Spleen (tissue), 11 donors: ENCODE measurements around the gene CACNB2. TPM values are rescaled to one million over a fixed set of nuclear protein-coding genes. Genes with fewer than 3 reads are reported as not detected.

Experiments used
- DNase-seq: peaks from one replicate; pipeline ENCODE4 v3.0.0-alpha.2; 2020
- H3K27ac ChIP-seq, 8 donors: fragments of 200-600 bp; sonication (generic) in 7 of 8; 1 replicate in 4 of 8; 2 replicates in 4 of 8; pipeline versions ENCODE4 v1.5.0 to v1.8.0; 2016 to 2021; ENCODE audit warnings: inconsistent platforms in 4 of 8, mild to moderate bottlenecking in 4 of 8, moderate library complexity in 1 of 8
- H3K27me3 ChIP-seq, 7 donors: fragments of 200-600 bp; sonication (generic) in 6 of 7; replicated peaks in 1 of 7; 1 replicate in 4 of 7; 2 replicates in 3 of 7; pipeline versions ENCODE4 v1.5.0 to v1.8.0; 2016 to 2021; ENCODE audit warnings: inconsistent platforms in 3 of 7, mild to moderate bottlenecking in 1 of 7
- H3K36me3 ChIP-seq, 6 donors: fragments of 200-600 bp; sonication (generic) in 5 of 6; 1 replicate in 4 of 6; 2 replicates in 2 of 6; pipeline versions ENCODE4 v1.5.0 to v1.8.0; 2016 to 2021; ENCODE audit warnings: inconsistent platforms in 2 of 6
- H3K4me1 ChIP-seq, 6 donors: fragments of 200-600 bp; sonication (generic) in 5 of 6; 1 replicate in 3 of 6; 2 replicates in 3 of 6; pipeline versions ENCODE4 v1.5.0 to v1.8.0; 2016 to 2021; ENCODE audit warnings: inconsistent platforms in 3 of 6
- H3K4me3 ChIP-seq, 8 donors: fragments of 200-600 bp; sonication (generic) in 7 of 8; 1 replicate in 4 of 8; 2 replicates in 4 of 8; pipeline versions ENCODE4 v1.5.0 to v1.8.0; 2016 to 2021; ENCODE audit warnings: inconsistent platforms in 4 of 8, mild to moderate bottlenecking in 4 of 8, moderate library complexity in 2 of 8
- H3K9me3 ChIP-seq, 8 donors: fragments of 200-600 bp; sonication (generic) in 7 of 8; 1 replicate in 4 of 8; 2 replicates in 4 of 8; pipeline versions ENCODE4 v1.5.0 to v1.8.0; 2016 to 2021; ENCODE audit warnings: inconsistent platforms in 4 of 8
- CTCF ChIP-seq, 11 experiments: fragments of 200-600 bp in 7 of 11; fragments of 450-650 bp in 4 of 11; sonication (generic) in 4 of 11; IDR thresholded peaks in 8 of 11; conservative IDR thresholded peaks in 3 of 11; 1 replicate in 7 of 11; 2 replicates in 4 of 11; pipeline versions ENCODE4 v1.4.0 to v1.8.0; 2016 to 2021; ENCODE audit warnings: antibody characterized with exemption in 11 of 11, inconsistent platforms in 4 of 11, mild to moderate bottlenecking in 1 of 11
- POLR2A ChIP-seq, 3 donors: fragments of 450-650 bp; IDR thresholded peaks; one replicate each; pipeline ENCODE4 v1.5.1; 2017; ENCODE audit warnings: antibody characterized with exemption in 3 of 3, mild to moderate bottlenecking in 1 of 3
- POLR2AphosphoS5 ChIP-seq, 3 donors: sonication (generic); formaldehyde crosslinking; IDR thresholded peaks; one replicate each; pipeline ENCODE4 v1.5.1; 2017; ENCODE audit warnings: antibody characterized with exemption in 3 of 3
- WGBS, 5 donors: extraction: QIAGEN DNeasy Blood & Tissue Kit in 3 of 5; methylation state at CpG; one replicate each; pipeline versions ENCODE4 v1.1.5 to v1.1.7; 2013 to 2018; 5-methylcytosine and 5-hydroxymethylcytosine counted together
- intact Hi-C: fragments of 100-400 bp; cut with DNase I; formaldehyde crosslinking; loops from one replicate; pipeline ENCODE4 v1.15.0; 2023; ENCODE audit warnings: low total_unique reads
- polyA plus RNA-seq, 3 donors: library from polyadenylated mRNA; stranded (reverse); fragments of 200-250 nt; gene quantifications; one replicate each; pipeline ENCODE4 v1.2.1, GENCODE V29; 2013
- total RNA-seq, 7 donors: library from RNA; depleted of rRNA in 3 of 7; stranded (reverse); fragments of >200 nt in 3 of 7; fragmentation: NEBNext Ultra II Directional in 4 of 7; extraction: Animal tissue kit (Norgen Biotek cat#: 25700) in 4 of 7; gene quantifications; one replicate each; pipeline versions ENCODE4 v1.1.0 to v1.2.1, GENCODE V29; 2016 to 2021
- donor health status: healthy with polysubstance abuse.
- donor health status: DM: no; HTN: no; CAD: no; lungs with moderate emphysema.
- donor health status: DM: no; HTN: no; CAD: no.
- donor health status: Bipolar disorder and iron deficiency.
- donor health status: healthy.
- donor health status: DM: no; HTN: no; CAD: no.
- donor health status: DM: yes; HTN: yes; CAD: no.

CACNB2 gene
- total and polyA plus RNA-seq, 10 donors = 0.17 to 0.79 (median 0.44) TPM; not detected in 1

GRCh38 chr10:18158773-18159265, 18.6 kb downstream of the CACNB2 start:
- Histone ChIP-seq H3K4me1 (no peaks in the 10 kb centered on the region), H3K27ac (no peak overlapping the region), H3K27me3 (no peaks in the 10 kb centered on the region), H3K4me3 (no peak overlapping the region), H3K9me3 (peaks cover 0 to 4% (median 0%) of the 10 kb centered on the region in 8 donors), H3K36me3 (no peaks in the 10 kb centered on the region)
- no peak for DNase-seq
- WGBS, 5 donors = 84 to 92% (median 90%) methylated on average over 2 of the region's 2 CpGs
- no peak for TF ChIP-seq POLR2A (IDR thresholded peaks at IDR 0.05)
- intact Hi-C loops = no loop called here

GRCh38 chr10:18159557-18159956, 19.3 kb downstream of the CACNB2 start:
- no peak overlapping the region for H3K27ac ChIP-seq
- H3K36me3 ChIP-seq = no peaks in the 10 kb centered on the region
- no peaks in the 10 kb centered on the region for H3K4me1 ChIP-seq
- no peaks in the 10 kb centered on the region for H3K27me3 ChIP-seq
- TF ChIP-seq POLR2AphosphoS5 (IDR thresholded peaks at IDR 0.05) (no peak), POLR2A (IDR thresholded peaks at IDR 0.05) (no peak), CTCF (IDR thresholded peaks at IDR 0.05 in 8 of 11, conservative IDR thresholded peaks at IDR 0.05 in 3 of 11) (no peak)
- 82 to 91% (median 88%) methylated on average over 5 of the region's 5 CpGs for WGBS, 5 donors
- H3K9me3 ChIP-seq = peaks cover 0 to 4% (median 0%) of the 10 kb centered on the region in 8 donors
- no peak for DNase-seq
- intact Hi-C loops = no loop called here
- H3K4me3 ChIP-seq = no peak overlapping the region

- no peak for TF ChIP-seq CTCF (IDR thresholded peaks at IDR 0.05 in 8 of 11, conservative IDR thresholded peaks at IDR 0.05 in 3 of 11)
- Histone ChIP-seq H3K36me3 (no peaks in the 10 kb centered on the region), H3K27me3 (no peaks in the 10 kb centered on the region), H3K4me1 (no peaks in the 10 kb centered on the region), H3K27ac (no peak overlapping the region), H3K9me3 (no peaks in the 10 kb centered on the region), H3K4me3 (no peak overlapping the region)
- 79 to 89% (median 88%) methylated on average over 7 of the region's 7 CpGs for WGBS, 5 donors
- DNase-seq = no peak
- intact Hi-C loops = no loop called here
These were observed 21.9 kb downstream of the CACNB2 start for GRCh38 chr10:18162021-18162627.

- intact Hi-C loops = no loop called here
- Histone ChIP-seq H3K4me3 (no peak overlapping the region), H3K9me3 (no peaks in the 10 kb centered on the region), H3K36me3 (no peaks in the 10 kb centered on the region), H3K27ac (no peak overlapping the region), H3K4me1 (no peaks in the 10 kb centered on the region), H3K27me3 (no peaks in the 10 kb centered on the region)
- WGBS, 5 donors = 61 to 76% (median 73%) methylated on average over 4 of the region's 4 CpGs
- no peak for TF ChIP-seq POLR2A (IDR thresholded peaks at IDR 0.05)
- no peak for TF ChIP-seq POLR2AphosphoS5 (IDR thresholded peaks at IDR 0.05)
- no peak for TF ChIP-seq CTCF (IDR thresholded peaks at IDR 0.05 in 8 of 11, conservative IDR thresholded peaks at IDR 0.05 in 3 of 11)
- DNase-seq = no peak
These were observed 23.9 kb downstream of the CACNB2 start for GRCh38 chr10:18164093-18164492.
